ENCODE results near the gene SH3PXD2A.

The SH3PXD2A gene

GRCh38 chr10:103802637-103803353, 52.6 kb downstream of the SH3PXD2A start:
- Histone ChIP-seq H3K27ac (no peak overlapping the region), H3K36me3 (peaks cover 0 to 15% (median 8%) of the 10 kb centered on the region in 3 donors), H3K9me3 (no peaks in the 10 kb centered on the region), H3K27me3 (no peaks in the 10 kb centered on the region), H3K4me3 (no peak overlapping the region), H3K4me1 (peaks cover 0 to under 1% (median 0%) of the 10 kb centered on the region in 4 donors)
- DNase-seq, result no peak
- intact Hi-C loops (cut with DNase I; ENCODE audit: low total_unique reads), result no loop called here
- no peak for TF ChIP-seq CTCF (IDR thresholded peaks at IDR 0.05)

DNA sequence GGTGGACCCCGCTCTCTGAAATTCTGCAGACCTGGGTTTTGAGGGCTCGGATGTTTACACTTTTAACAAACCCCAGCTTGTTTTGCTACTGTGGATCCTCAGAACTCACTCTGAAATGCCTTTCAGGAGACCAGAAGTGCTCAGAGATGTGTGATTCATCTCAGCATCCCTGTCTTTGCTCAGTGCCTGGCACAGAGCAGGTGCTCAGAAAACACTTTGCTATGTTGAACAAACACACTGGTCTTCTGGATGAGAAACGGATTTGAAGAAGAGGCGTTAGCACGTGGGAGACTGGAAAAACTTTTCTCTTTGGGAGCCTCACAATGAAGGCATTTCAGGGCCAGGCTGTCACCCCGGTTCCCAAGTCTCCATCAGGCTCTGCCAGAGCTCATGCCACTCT, 53.3 kb downstream of the SH3PXD2A start:
- Histone ChIP-seq H3K36me3 (peaks cover 0 to 17% (median 8%) of the 10 kb centered on the region in 3 donors), H3K4me1 (no peaks in the 10 kb centered on the region), H3K27ac (no peak overlapping the region), H3K4me3 (no peak overlapping the region), H3K9me3 (no peaks in the 10 kb centered on the region), H3K27me3 (no peaks in the 10 kb centered on the region)
- no peak for TF ChIP-seq CTCF (IDR thresholded peaks at IDR 0.05)
- no peak for DNase-seq
- intact Hi-C loops (cut with DNase I; ENCODE audit: low total_unique reads), result no loop called here

DNA sequence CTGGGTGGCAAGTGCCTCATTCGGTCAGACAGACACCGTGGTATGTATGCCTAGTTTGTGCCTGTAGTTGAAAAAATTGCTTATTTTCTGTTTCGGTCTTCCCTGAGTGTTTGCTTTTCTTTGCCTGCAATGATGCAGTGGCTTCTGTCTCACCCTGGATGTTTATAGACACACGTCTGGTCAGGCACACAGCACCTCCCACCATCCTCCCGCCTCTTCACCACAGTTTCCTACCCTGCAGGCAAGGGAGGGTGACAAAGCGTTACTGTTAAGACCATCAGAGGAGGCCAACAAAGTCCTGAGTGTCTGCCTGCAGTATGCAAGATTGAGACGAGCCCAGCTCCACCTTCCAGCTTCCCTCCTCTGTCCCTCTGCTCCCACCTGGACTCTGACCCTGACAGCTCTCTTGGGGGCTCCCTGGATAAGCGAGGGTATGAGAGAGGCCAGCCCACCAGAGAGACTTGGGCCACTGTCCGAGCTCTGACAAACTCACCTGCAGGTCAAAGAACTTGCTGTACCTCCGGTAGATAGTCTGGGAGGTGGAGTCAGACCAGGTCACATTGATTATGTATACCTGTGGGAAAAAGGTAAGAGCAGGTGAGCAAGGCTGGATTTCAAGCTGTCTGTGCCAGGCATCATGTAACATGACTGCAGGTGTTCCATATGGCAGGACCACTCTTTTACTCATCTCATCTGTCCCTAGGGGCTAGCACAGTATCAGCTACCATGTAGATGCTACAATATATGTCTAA, 54.4 kb downstream of the SH3PXD2A start:
- Histone ChIP-seq H3K4me3 (no peak overlapping the region), H3K27me3 (no peaks in the 10 kb centered on the region), H3K36me3 (peaks cover 0 to 19% (median 8%) of the 10 kb centered on the region in 3 donors), H3K27ac (no peak overlapping the region), H3K9me3 (no peaks in the 10 kb centered on the region), H3K4me1 (no peaks in the 10 kb centered on the region)
- no peak for TF ChIP-seq CTCF (IDR thresholded peaks at IDR 0.05)
- DNase-seq, result no peak
- intact Hi-C loops (cut with DNase I; ENCODE audit: low total_unique reads), result no loop called here

DNA sequence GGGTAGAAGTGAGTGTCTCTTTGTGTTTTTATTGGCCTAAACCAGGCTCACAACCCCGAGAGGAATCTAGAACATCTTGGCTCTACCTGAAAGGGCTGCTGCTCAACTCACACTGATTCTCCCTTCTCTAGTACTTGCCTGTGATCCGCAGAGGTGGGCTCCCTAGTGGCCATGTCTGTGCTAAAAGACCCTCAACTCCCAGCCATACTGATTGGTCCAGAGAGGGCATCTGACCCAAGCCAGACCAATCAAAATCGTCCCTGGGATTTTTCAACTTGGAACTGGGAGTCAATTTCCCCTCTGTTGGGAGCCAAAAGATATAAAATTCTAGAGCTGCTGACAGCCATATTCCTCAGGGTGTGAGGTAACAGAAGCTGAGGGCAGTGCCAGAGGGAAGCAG, 55.3 kb downstream of the SH3PXD2A start:
- peaks cover 0 to 19% (median 8%) of the 10 kb centered on the region in 3 donors for H3K36me3 ChIP-seq
- DNase-seq, result no peak
- no peaks in the 10 kb centered on the region for H3K4me1 ChIP-seq
- intact Hi-C loops (cut with DNase I; ENCODE audit: low total_unique reads), result no loop called here
- H3K4me3 ChIP-seq, result no peak overlapping the region
- no peak overlapping the region for H3K27ac ChIP-seq
- H3K9me3 ChIP-seq, result no peaks in the 10 kb centered on the region
- no peak for TF ChIP-seq CTCF (IDR thresholded peaks at IDR 0.05)
- no peaks in the 10 kb centered on the region for H3K27me3 ChIP-seq

DNA sequence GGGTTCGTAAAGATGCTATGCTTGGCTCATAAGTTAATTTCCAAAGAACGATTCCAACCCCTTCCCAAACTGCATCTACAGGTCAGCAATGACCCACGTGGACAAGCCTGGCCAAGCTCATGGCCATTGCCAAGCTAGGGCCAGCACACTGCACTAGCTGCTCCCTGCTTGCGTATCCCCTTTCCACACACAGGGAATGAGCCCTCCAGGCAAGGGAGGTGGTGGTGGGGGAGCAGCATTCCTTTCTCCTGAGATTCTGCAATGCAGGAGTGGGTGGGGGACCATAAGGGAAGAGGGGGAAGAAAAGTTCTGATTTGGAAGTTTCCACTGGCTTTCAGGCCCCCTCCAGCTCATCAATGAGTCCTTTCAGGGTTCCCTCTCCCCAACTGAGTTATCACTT, 56.0 kb downstream of the SH3PXD2A start:
- H3K4me3 ChIP-seq, result no peak overlapping the region
- no peak for DNase-seq
- H3K9me3 ChIP-seq, result no peaks in the 10 kb centered on the region
- intact Hi-C loops (cut with DNase I; ENCODE audit: low total_unique reads), result no loop called here
- no peak overlapping the region for H3K27ac ChIP-seq
- no peak for TF ChIP-seq CTCF (IDR thresholded peaks at IDR 0.05)
- H3K27me3 ChIP-seq, result no peaks in the 10 kb centered on the region
- H3K4me1 ChIP-seq, result no peaks in the 10 kb centered on the region
- peaks cover 0 to 19% (median 8%) of the 10 kb centered on the region in 3 donors for H3K36me3 ChIP-seq

Measured in tibial artery (tissue), 4 donors.